ENCODE data around the gene WBP4. TPM values are rescaled to one million over a fixed set of nuclear protein-coding genes. Genes with fewer than 3 reads are reported as not detected.

WBP4 gene
- total and polyA plus RNA-seq, 9 of the 15 experiments (the other 6 are each of a cell fraction or from before 2014, with no cell fraction given), result 5.5 to 12.2 (median 7.9) TPM

DNA sequence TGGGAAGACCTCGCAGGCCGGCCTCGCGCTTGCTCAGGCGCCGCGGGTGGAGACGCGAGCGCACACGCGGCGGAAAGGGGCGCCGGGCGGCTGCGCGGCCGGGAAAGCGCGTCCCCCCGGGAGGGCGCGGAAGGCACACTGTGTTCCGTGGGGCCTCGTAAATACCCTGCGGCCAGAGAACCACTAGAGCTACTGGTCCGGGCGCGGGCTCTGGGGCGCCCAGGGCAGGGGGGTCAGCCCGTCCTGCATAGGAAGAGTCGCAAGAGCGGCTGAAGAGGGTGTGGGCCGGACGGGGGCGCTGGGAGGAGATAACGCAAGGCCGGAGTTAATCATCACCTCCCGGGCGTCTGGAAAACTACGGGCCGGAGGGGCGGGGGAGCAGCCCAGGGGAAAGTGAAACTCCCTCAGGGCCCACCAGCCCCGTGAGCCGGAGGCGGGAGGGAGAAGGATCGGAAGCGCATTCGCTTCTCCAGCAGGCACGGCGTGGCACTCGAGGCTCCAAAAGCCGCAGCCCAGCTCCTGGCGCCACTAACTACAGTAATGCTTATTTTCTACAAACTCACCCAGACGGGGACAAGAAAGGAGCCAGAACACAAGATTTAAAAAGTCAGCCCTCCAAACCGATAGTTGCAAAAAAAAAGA is 1.1 kb upstream of the WBP4 start (continued):
- TF ChIP-seq ZBTB12 (CRISPR knock-in tag; IDR thresholded peaks at IDR 0.05), result no peak
- peak; percentile 40 for TF ChIP-seq FOSL1 (tag; conservative IDR thresholded peaks at IDR 0.05)
- TF ChIP-seq NR3C1 (CRISPR knock-in tag; IDR thresholded peaks at IDR 0.05), result no peak
- no peak for TF ChIP-seq ZNF668 (CRISPR knock-in tag; IDR thresholded peaks at IDR 0.05)
- TF ChIP-seq RREB1 (CRISPR knock-in tag; IDR thresholded peaks at IDR 0.05), result 0 out of 2 replicates have a peak, but pooled peaks have one; percentile 6
- TF ChIP-seq TBP (optimal IDR thresholded peaks at IDR 0.05; ENCODE audit: low read depth, low read length), result no peak
- no peak for TF ChIP-seq STAG1 (CRISPR knock-in tag; IDR thresholded peaks at IDR 0.05; ENCODE audit: borderline replicate concordance)
- TF ChIP-seq, protein P1, sequence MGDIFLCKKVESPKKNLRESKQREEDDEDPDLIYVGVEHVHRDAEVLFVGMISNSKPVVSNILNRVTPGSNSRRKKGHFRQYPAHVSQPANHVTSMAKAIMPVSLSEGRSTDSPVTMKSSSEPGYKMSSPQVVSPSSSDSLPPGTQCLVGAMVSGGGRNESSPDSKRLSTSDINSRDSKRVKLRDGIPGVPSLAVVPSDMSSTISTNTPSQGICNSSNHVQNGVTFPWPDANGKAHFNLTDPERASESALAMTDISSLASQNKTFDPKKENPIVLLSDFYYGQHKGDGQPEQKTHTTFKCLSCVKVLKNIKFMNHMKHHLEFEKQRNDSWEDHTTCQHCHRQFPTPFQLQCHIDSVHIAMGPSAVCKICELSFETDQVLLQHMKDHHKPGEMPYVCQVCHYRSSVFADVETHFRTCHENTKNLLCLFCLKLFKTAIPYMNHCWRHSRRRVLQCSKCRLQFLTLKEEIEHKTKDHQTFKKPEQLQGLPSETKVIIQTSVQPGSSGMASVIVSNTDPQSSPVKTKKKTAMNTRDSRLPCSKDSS (IDR thresholded peaks at IDR 0.05; ENCODE audit: low read depth, partially characterized antibody), result no peak
- TF ChIP-seq SNIP1 (IDR thresholded peaks at IDR 0.05; ENCODE audit: low read depth), result 0 out of 2 replicates have a peak, but pooled peaks have one; percentile 44
- no peak for TF ChIP-seq ZNF165 (CRISPR knock-in tag; IDR thresholded peaks at IDR 0.05; ENCODE audit: borderline replicate concordance)
- TF ChIP-seq, protein P2, sequence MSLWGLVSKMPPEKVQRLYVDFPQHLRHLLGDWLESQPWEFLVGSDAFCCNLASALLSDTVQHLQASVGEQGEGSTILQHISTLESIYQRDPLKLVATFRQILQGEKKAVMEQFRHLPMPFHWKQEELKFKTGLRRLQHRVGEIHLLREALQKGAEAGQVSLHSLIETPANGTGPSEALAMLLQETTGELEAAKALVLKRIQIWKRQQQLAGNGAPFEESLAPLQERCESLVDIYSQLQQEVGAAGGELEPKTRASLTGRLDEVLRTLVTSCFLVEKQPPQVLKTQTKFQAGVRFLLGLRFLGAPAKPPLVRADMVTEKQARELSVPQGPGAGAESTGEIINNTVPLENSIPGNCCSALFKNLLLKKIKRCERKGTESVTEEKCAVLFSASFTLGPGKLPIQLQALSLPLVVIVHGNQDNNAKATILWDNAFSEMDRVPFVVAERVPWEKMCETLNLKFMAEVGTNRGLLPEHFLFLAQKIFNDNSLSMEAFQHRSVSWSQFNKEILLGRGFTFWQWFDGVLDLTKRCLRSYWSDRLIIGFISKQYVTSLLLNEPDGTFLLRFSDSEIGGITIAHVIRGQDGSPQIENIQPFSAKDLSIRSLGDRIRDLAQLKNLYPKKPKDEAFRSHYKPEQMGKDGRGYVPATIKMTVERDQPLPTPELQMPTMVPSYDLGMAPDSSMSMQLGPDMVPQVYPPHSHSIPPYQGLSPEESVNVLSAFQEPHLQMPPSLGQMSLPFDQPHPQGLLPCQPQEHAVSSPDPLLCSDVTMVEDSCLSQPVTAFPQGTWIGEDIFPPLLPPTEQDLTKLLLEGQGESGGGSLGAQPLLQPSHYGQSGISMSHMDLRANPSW (CRISPR knock-in tag; IDR thresholded peaks at IDR 0.05), result no peak
- TF ChIP-seq ETV6 (IDR thresholded peaks at IDR 0.05; ENCODE audit: borderline replicate concordance in 1 of 2, low read depth in 2 of 2, low read length in 1 of 2), result no peak
- no peak for TF ChIP-seq ETV6 (CRISPR knock-in tag; IDR thresholded peaks at IDR 0.05; ENCODE audit: borderline replicate concordance)
- TF ChIP-seq ILF3 (IDR thresholded peaks at IDR 0.05; ENCODE audit: borderline replicate concordance), result no peak
- 0 out of 2 replicates have a peak, but pooled peaks have one; percentile 16 for TF ChIP-seq MYNN (IDR thresholded peaks at IDR 0.05)
- TF ChIP-seq MYNN (CRISPR knock-in tag; IDR thresholded peaks at IDR 0.05), result no peak

Measured in K562 (cell line).